Upper lobe of left lung (tissue), 6 donors: ENCODE results near the gene ANKFN1. TPM values are rescaled to one million over a fixed set of nuclear protein-coding genes. Genes with fewer than 3 reads are reported as not detected.

Source experiments
- ATAC-seq, 2 donors: fragments of 200-7000 bp; cut with Tn5 transposase; one replicate each; pipeline ENCODE4 v1.9.1; 2022; ENCODE audit warnings: mild to moderate bottlenecking in 2 of 2, moderate library complexity in 2 of 2; ENCODE audit not compliant: low FRiP score in 2 of 2
- DNase-seq, 2 donors: peaks; one replicate each; pipeline ENCODE4 v3.0.0-alpha.2; 2019 to 2020
- H3K27ac ChIP-seq, 4 donors: fragments of 200-600 bp; sonication (generic); one replicate each; pipeline ENCODE4 v1.5.1; 2016 to 2019
- H3K27me3 ChIP-seq, 4 donors: fragments of 200-600 bp; sonication (generic); one replicate each; pipeline ENCODE4 v1.5.1; 2017 to 2019
- H3K36me3 ChIP-seq, 4 donors: fragments of 200-600 bp; sonication (generic); one replicate each; pipeline ENCODE4 v1.5.1; 2016 to 2019
- H3K4me1 ChIP-seq, 4 donors: fragments of 200-600 bp; sonication (generic); one replicate each; pipeline ENCODE4 v1.5.1; 2018 to 2019
- H3K4me3 ChIP-seq, 4 donors: fragments of 200-600 bp; sonication (generic); one replicate each; pipeline ENCODE4 v1.5.1; 2017 to 2019; ENCODE audit warnings: mild to moderate bottlenecking in 2 of 4, moderate library complexity in 1 of 4
- H3K9me3 ChIP-seq, 4 donors: fragments of 200-600 bp; sonication (generic); one replicate each; pipeline ENCODE4 v1.5.1; 2018 to 2019
- CTCF ChIP-seq, 6 experiments: fragments of 450-650 bp in 4 of 6; fragments of 200-600 bp in 2 of 6; sonication (generic) in 2 of 6; IDR thresholded peaks; one replicate each; pipeline ENCODE4 v1.5.1; 2016 to 2019; ENCODE audit warnings: antibody characterized with exemption in 6 of 6
- EP300 ChIP-seq, 4 donors: sonication (generic); formaldehyde crosslinking; IDR thresholded peaks; one replicate each; pipeline ENCODE4 v1.5.1; 2017; ENCODE audit warnings: antibody characterized with exemption in 4 of 4, control low read depth in 2 of 4
- POLR2A ChIP-seq, 4 donors: fragments of 450-650 bp; IDR thresholded peaks; one replicate each; pipeline ENCODE4 v1.5.1; 2016 to 2017; ENCODE audit warnings: antibody characterized with exemption in 4 of 4, mild to moderate bottlenecking in 2 of 4
- POLR2AphosphoS5 ChIP-seq, 2 donors: sonication (generic); formaldehyde crosslinking; IDR thresholded peaks; one replicate each; pipeline ENCODE4 v1.5.1; 2017; ENCODE audit warnings: antibody characterized with exemption in 2 of 2
- WGBS, 2 donors: methylation state at CpG; one replicate each; pipeline ENCODE4 v1.1.5; 2017 to 2018; 5-methylcytosine and 5-hydroxymethylcytosine counted together
- total RNA-seq, 6 donors: library from RNA; depleted of rRNA in 4 of 6; stranded (reverse); fragments of >200 nt in 4 of 6; gene quantifications; one replicate each; pipeline versions ENCODE4 v1.1.0 to v1.2.1, GENCODE V29; 2016 to 2021
- donor health status: DM: no; HTN: no; CAD: no; lungs with moderate emphysema.
- donor health status: DM: no; HTN: yes; CAD: no; lungs with severe emphysema.

The ANKFN1 gene, protein sequence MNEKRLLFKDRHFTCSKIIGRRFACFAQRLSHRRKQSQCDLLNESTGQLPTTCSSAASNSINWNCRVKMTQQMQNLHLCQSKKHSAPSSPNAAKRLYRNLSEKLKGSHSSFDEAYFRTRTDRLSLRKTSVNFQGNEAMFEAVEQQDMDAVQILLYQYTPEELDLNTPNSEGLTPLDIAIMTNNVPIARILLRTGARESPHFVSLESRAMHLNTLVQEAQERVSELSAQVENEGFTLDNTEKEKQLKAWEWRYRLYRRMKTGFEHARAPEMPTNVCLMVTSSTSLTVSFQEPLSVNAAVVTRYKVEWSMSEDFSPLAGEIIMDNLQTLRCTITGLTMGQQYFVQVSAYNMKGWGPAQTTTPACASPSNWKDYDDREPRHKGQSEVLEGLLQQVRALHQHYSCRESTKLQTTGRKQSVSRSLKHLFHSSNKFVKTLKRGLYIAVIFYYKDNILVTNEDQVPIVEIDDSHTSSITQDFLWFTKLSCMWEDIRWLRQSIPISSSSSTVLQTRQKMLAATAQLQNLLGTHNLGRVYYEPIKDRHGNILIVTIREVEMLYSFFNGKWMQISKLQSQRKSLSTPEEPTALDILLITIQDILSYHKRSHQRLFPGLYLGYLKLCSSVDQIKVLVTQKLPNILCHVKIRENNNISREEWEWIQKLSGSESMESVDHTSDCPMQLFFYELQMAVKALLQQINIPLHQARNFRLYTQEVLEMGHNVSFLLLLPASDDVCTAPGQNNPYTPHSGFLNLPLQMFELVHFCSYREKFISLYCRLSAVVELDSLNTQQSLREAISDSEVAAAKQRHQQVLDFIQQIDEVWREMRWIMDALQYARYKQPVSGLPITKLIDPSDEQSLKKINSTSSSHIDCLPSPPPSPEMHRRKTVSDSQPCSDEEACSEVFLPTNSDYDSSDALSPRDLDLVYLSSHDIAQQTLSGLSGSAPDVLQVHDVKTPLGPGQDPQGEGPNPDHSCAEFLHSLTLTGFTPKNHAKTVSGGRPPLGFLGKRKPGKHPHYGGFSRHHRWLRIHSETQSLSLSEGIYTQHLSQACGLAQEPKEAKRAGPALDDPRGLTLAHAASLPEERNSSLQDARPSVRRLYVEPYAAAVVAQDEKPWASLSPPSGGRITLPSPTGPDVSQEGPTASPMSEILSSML
- 10 to 100 TPM in 1 of 6 donors, 1 to 10 TPM in 4, under 1 TPM in 1; 0.55 to 14.4 (median 2.6) TPM for total RNA-seq

DNA sequence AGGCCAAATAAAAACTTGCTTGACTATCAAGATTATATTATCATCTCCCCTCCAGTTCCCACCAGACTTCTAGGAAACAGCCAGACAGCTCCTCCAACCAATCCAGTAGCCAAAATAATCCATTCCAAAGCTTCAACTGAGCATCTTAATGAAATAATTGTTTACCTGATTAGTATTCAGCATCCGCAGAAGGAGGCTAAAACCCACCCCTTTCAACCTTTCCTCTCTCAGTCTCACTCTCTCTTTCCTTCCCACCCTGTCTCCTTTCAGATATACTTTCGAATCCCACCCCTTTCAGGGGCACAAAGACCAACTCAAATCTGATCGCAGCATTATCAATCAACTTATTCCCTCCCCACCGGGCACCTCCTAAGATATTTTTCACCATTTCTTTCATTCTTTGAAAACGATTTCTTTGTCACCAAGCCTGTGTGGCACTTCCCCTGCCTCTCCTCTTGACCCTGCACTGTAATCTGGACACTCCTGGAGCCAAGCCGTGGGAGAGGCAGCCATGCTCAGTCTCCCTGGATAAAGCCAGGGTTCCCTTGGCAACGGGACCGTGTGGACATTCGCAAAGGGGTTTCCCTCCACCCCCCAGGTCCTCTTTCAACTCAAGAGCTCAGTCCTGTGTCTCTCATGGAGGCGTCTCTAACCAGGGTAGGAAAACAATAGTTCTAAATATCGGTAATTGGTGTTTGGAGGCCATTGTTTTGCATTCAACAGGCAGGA lies at the start of gene ANKFN1:
Gene ANKFN1 (plus strand): TSS at position 602 of the 729 bp plus-strand sequence. CDS start 59,193 bp downstream, outside the sequence.
- Histone ChIP-seq H3K9me3 (no peaks in the 10 kb centered on the region), H3K4me1 (no peaks in the 10 kb centered on the region), H3K27me3 (no peaks in the 10 kb centered on the region), H3K36me3 (no peaks in the 10 kb centered on the region), H3K27ac (no peak within 1 kb of the TSS), H3K4me3 (no peak within 1 kb of the TSS)
- 68 to 76% methylated on average over 11 of the region's 11 CpGs for WGBS, 2 donors
- no peak for DNase-seq
- TF ChIP-seq CTCF (IDR thresholded peaks at IDR 0.05), result no peak
- no peak for TF ChIP-seq POLR2A (IDR thresholded peaks at IDR 0.05)
- no peak for TF ChIP-seq POLR2AphosphoS5 (IDR thresholded peaks at IDR 0.05)
- no peak for TF ChIP-seq EP300 (IDR thresholded peaks at IDR 0.05)
- ATAC-seq, result no peak

GRCh38 chr17:56108811-56109284 lies 44.4 kb upstream of the ANKFN1 start:
- 78 to 80% methylated on average over 2 of the region's 2 CpGs for WGBS, 2 donors
- Histone ChIP-seq H3K36me3 (no peaks in the 10 kb centered on the region), H3K27ac (no peak overlapping the region), H3K9me3 (no peaks in the 10 kb centered on the region), H3K4me3 (no peak overlapping the region), H3K4me1 (peaks cover 0 to 10% (median 4%) of the 10 kb centered on the region in 4 donors), H3K27me3 (no peaks in the 10 kb centered on the region)
- TF ChIP-seq EP300 (IDR thresholded peaks at IDR 0.05) (no peak), POLR2AphosphoS5 (IDR thresholded peaks at IDR 0.05) (no peak), POLR2A (IDR thresholded peaks at IDR 0.05) (no peak), CTCF (IDR thresholded peaks at IDR 0.05) (no peak)
- ATAC-seq (peak in 1 of 2 donors; percentile 78), DNase-seq (no peak)

DNA sequence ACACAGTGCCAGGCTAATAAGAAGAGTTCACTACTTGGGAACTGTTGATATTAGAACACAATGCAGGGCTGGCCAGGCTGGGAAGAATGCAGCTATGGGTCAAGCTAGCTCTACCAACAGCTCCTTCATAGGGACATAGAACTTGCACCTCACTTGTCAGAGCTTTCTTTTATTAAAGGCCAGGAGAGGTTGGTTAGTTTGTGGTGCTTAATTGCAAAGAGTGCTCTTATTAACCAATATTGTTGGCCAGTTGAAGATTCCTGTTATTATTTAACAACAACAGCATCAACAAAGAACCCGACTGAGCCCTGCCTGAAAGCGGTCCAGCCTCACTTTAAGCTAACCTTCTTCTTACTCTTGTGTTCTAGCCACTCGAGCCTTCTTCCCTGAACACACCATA lies 43.4 kb upstream of the ANKFN1 start:
- H3K27me3 ChIP-seq, result no peaks in the 10 kb centered on the region
- peaks cover 0 to 10% (median 4%) of the 10 kb centered on the region in 4 donors for H3K4me1 ChIP-seq
- no peaks in the 10 kb centered on the region for H3K9me3 ChIP-seq
- H3K27ac ChIP-seq, result peak overlapping the region in 1 of 4 donors; percentile 66
- no peak for DNase-seq
- no peak overlapping the region for H3K4me3 ChIP-seq
- no peak for ATAC-seq
- H3K36me3 ChIP-seq, result no peaks in the 10 kb centered on the region
- TF ChIP-seq CTCF (IDR thresholded peaks at IDR 0.05) (no peak), POLR2AphosphoS5 (IDR thresholded peaks at IDR 0.05) (no peak), EP300 (IDR thresholded peaks at IDR 0.05) (no peak), POLR2A (IDR thresholded peaks at IDR 0.05) (no peak)
- WGBS, 2 donors, result 68 to 78% methylated on average over 3 of the region's 3 CpGs

- whole genome bisulfite sequencing, 2 donors, result 58 to 72% methylated on average over 4 of the region's 4 CpGs
- peak overlapping the region in 3 of 4 donors; percentile 16 to 66 (median 32) for H3K27ac ChIP-seq
Measured at GRCh38 chr17:56110463-56111135, 42.7 kb upstream of the ANKFN1 start.

More at GRCh38 chr17:56110463-56111135, 42.7 kb upstream of the ANKFN1 start:
- peak; percentile 49 to 87 for ATAC-seq
- Histone ChIP-seq H3K4me1 (peaks cover 0 to 10% (median 4%) of the 10 kb centered on the region in 4 donors), H3K4me3 (no peak overlapping the region), H3K9me3 (no peaks in the 10 kb centered on the region), H3K36me3 (no peaks in the 10 kb centered on the region), H3K27me3 (no peaks in the 10 kb centered on the region)
- TF ChIP-seq EP300 (IDR thresholded peaks at IDR 0.05) (no peak), POLR2AphosphoS5 (IDR thresholded peaks at IDR 0.05) (no peak), CTCF (IDR thresholded peaks at IDR 0.05) (no peak), POLR2A (IDR thresholded peaks at IDR 0.05) (no peak)
- DNase-seq, result peak in 1 of 2 donors; percentile 76
